GM12878 (cell line): Measurements from ENCODE around the gene EYA4. TPM values are rescaled to one million over a fixed set of nuclear protein-coding genes. Genes with fewer than 3 reads are reported as not detected.

Source experiments
- ATAC-seq: fragments of 200-7000 bp; cut with Tn5 transposase; 3 replicates; pipeline ENCODE4 v1.9.1; 2020; ENCODE audit warnings: mild to moderate bottlenecking, moderate library complexity
- BruUV-seq: library from RNA; stranded (reverse); fragments of 400-500 nt; replicated peaks from 2 replicates; lab custom pipeline; 2021; lab: Mats Ljungman, UMichigan
- CTCF ChIA-PET: fragments of 300-600 bp; sonication (Branson Sonifier 250); formaldehyde crosslinking; extraction: SDS; loops from one replicate; lab custom pipeline; 2021; ENCODE audit warnings: inconsistent platforms; lab: Yijun Ruan, JAX
- POLR2A ChIA-PET: fragments of 350-600 bp; formaldehyde crosslinking; extraction: SDS; loops from one replicate; lab custom pipeline; 2021; ENCODE audit warnings: inconsistent platforms; lab: Charles Lee
- RAD21 ChIA-PET: fragments of 300-600 bp; sonication (Branson Sonifier 250); formaldehyde crosslinking; loops from one replicate; lab custom pipeline; 2023; ENCODE audit warnings: antibody characterized with exemption; ENCODE audit not compliant: unreplicated experiment; lab: Charles Lee
- SMC1A ChIA-PET: fragments of 300-600 bp; sonication (Branson Sonifier 250); formaldehyde crosslinking; loops from one replicate; lab custom pipeline; 2023; ENCODE audit not compliant: unreplicated experiment, uncharacterized antibody; lab: Charles Lee
- DNase-seq: peaks from one replicate; pipeline ENCODE4 v3.0.0-alpha.2; 2011; ENCODE audit warnings: low read depth, low spot score
- FAIRE-seq: peaks from 3 replicates; lab custom pipeline; 2011; peaks lifted over from hg19 to GRCh38; lab: Jason Lieb, UNC
- H2AFZ ChIP-seq: 2 replicates; pipeline ENCODE4 v1.6.0; 2011; ENCODE audit warnings: low read depth, low read length, control low read depth; ENCODE audit not compliant: control insufficient read depth
- H3K27ac ChIP-seq: 2 replicates; pipeline ENCODE4 v1.5.1; 2011; ENCODE audit warnings: control low read depth; ENCODE audit not compliant: control insufficient read depth, insufficient read depth
- H3K27me3 ChIP-seq, 2 experiments: replicated peaks in 1 of 2; 2 replicates each; pipeline versions ENCODE4 v1.6.0 to v1.6.1; 2011; ENCODE audit warnings: low read length in 1 of 2; ENCODE audit not compliant: control insufficient read depth in 2 of 2, insufficient read depth in 2 of 2
- H3K36me3 ChIP-seq, 2 experiments: 2 replicates each; pipeline ENCODE4 v1.5.1; 2011; ENCODE audit warnings: low read length in 1 of 2; ENCODE audit not compliant: control insufficient read depth in 2 of 2, insufficient read depth in 2 of 2
- H3K4me1 ChIP-seq: 2 replicates; pipeline ENCODE4 v1.6.1; 2011; ENCODE audit warnings: mild to moderate bottlenecking, low read length, moderate library complexity, mixed read lengths; ENCODE audit not compliant: control insufficient read depth, insufficient read depth
- H3K4me2 ChIP-seq: 2 replicates; pipeline ENCODE4 v1.6.0; 2011; ENCODE audit warnings: control low read depth; ENCODE audit not compliant: control insufficient read depth, insufficient read depth
- H3K4me3 ChIP-seq: fragments of 200-600 bp; sonication (generic); 2 replicates; pipeline ENCODE4 v1.5.1; 2016
- H3K79me2 ChIP-seq: 2 replicates; pipeline ENCODE4 v1.6.0; 2011; ENCODE audit warnings: low read length; ENCODE audit not compliant: control insufficient read depth, insufficient read depth
- H3K9ac ChIP-seq: 2 replicates; pipeline ENCODE4 v1.8.0; 2011; ENCODE audit warnings: low read length, control low read depth, mixed read lengths; ENCODE audit not compliant: control insufficient read depth, insufficient read depth
- H3K9me3 ChIP-seq: replicated peaks from 3 replicates; pipeline ENCODE4 v1.5.1; 2011; ENCODE audit warnings: mild to moderate bottlenecking, low read length; ENCODE audit not compliant: control insufficient read depth, insufficient read depth
- H4K20me1 ChIP-seq: 2 replicates; pipeline ENCODE4 v1.6.0; 2011; ENCODE audit not compliant: control insufficient read depth, insufficient read depth
- BMI1 ChIP-seq: fragments of 450-650 bp; IDR thresholded peaks from 2 replicates; pipeline ENCODE4 v1.6.1; 2016; ENCODE audit warnings: mild to moderate bottlenecking, moderate library complexity, borderline replicate concordance
- CBX3 ChIP-seq: fragments of 200-600 bp; sonication (generic); IDR thresholded peaks from 2 replicates; pipeline ENCODE4 v1.6.1; 2016; ENCODE audit warnings: low read depth, borderline replicate concordance
- CTCF ChIP-seq, 3 experiments: IDR thresholded peaks in 2 of 3; conservative IDR thresholded peaks in 1 of 3; 2 replicates each; pipeline ENCODE4 v1.5.1; 2011; ENCODE audit warnings: low read depth in 3 of 3, low read length in 3 of 3, mild to moderate bottlenecking in 3 of 3, control low read depth in 2 of 3, moderate library complexity in 2 of 3, inconsistent platforms in 1 of 3, mixed read lengths in 1 of 3; ENCODE audit not compliant: control insufficient read depth in 2 of 3, insufficient read depth in 1 of 3; ENCODE audit errors: extremely low read depth in 1 of 3
- E4F1 ChIP-seq: fragments of 450-650 bp; IDR thresholded peaks from 2 replicates; pipeline ENCODE4 v1.6.1; 2018; ENCODE audit warnings: borderline replicate concordance, mild to moderate bottlenecking; ENCODE audit not compliant: partially characterized antibody
- IRF5 ChIP-seq: fragments of 450-650 bp; IDR thresholded peaks from 2 replicates; pipeline ENCODE4 v1.6.1; 2017; ENCODE audit warnings: borderline replicate concordance
- LARP7 ChIP-seq: fragments of 450-650 bp; IDR thresholded peaks from 2 replicates; pipeline ENCODE4 v1.6.1; 2017; ENCODE audit warnings: mild to moderate bottlenecking
- NBN ChIP-seq: fragments of 450-650 bp; IDR thresholded peaks from 2 replicates; pipeline ENCODE4 v1.6.1; 2016
- SMC3 ChIP-seq: IDR thresholded peaks from 2 replicates; pipeline ENCODE4 v1.6.1; 2011; ENCODE audit warnings: low read length, improper control_type of control experiment, borderline replicate concordance
- SREBF1 ChIP-seq: IDR thresholded peaks from 2 replicates; pipeline ENCODE4 v1.6.1; 2012; ENCODE audit warnings: mild to moderate bottlenecking, low read length
- WGBS: methylation state at CpG from one replicate; pipeline ENCODE4 v1.1.6; 2016; ENCODE audit warnings: low lambda C conversion rate; ENCODE audit not compliant: insufficient replicate concordance, insufficient coverage; ENCODE audit errors: missing lambda C conversion rate; 5-methylcytosine and 5-hydroxymethylcytosine counted together
- in situ Hi-C: fragments of 300-500 bp; cut with MboI; formaldehyde crosslinking; loops from 9 replicates; pipeline ENCODE4 v1.14.3; 2018; ENCODE audit warnings: mixed read lengths
- intact Hi-C: fragments of 100-400 bp; cut with micrococcal nuclease; formaldehyde crosslinking; loops from one replicate; pipeline ENCODE4 v1.14.2; 2022; ENCODE audit not compliant: unreplicated experiment
- polyA plus RNA-seq, 11 experiments: library from polyadenylated mRNA; depleted of rRNA in 4 of 11; unstranded in 6 of 11; stranded (reverse) in 5 of 11; fragments of >200 nt; fragmentation: Nextera tagmentation in 4 of 11; fragmentation: Illumina TruSeq in 1 of 11; extraction: Ambion mirVana in 4 of 11; extraction: Trizol in 1 of 11; gene quantifications; 1 replicate in 1 of 11; 2 replicates in 10 of 11; pipeline versions ENCODE4 v1.2.1 to v1.2.3, GENCODE V29; 2011 to 2016; ENCODE audit warnings: inconsistent platforms in 2 of 11, missing spikeins in 2 of 11, low read depth in 1 of 11
- total RNA-seq, 4 experiments: library from RNA; depleted of rRNA in 3 of 4; stranded (reverse); fragments of >200 nt in 3 of 4; fragmentation: Illumina TruSeq in 1 of 4; extraction: Trizol in 1 of 4; gene quantifications; 2 replicates each; pipeline versions ENCODE4 v1.2.1 to v1.2.3, GENCODE V29; 2013 to 2021
- TF ChIP-seq, protein P1 (sequence below): fragments of 150-350 bp; IDR thresholded peaks from 2 replicates; pipeline ENCODE4 v1.6.1; 2016; ENCODE audit warnings: low read depth, low read length

EYA4 gene
- total and polyA plus RNA-seq, 10 of the 15 experiments (the other 5 are each of a cell fraction or from before 2014, with no cell fraction given), result 0.02 TPM; not detected in 9

GRCh38 chr6:133257545-133258105 lies 16.5 kb downstream of the EYA4 start:
- ATAC-seq, result no peak
- WGBS, result 1% methylated on average over 5 of the region's 5 CpGs
- ChIA-PET RAD21 (no interaction called here), SMC1A (no interaction called here), CTCF (no interaction called here), POLR2A (interaction anchor here (0.7 kb wide), 1 partner anchor 663 kb away, joined by 3 read pairs; no protein-coding TSS in a partner anchor)
- no peak overlapping the region for H2AFZ ChIP-seq
- H3K27ac ChIP-seq, result no peak overlapping the region
- no peaks in the 10 kb centered on the region for H3K27me3 ChIP-seq
- H3K4me2 ChIP-seq, result no peak overlapping the region
- intact Hi-C loops, result no loop called here
- H3K9ac ChIP-seq, result no peak overlapping the region
- in situ Hi-C loops, result no loop called here
- H3K36me3 ChIP-seq, result no peaks in the 10 kb centered on the region
- BruUV-seq, result no TSS peak
- H3K9me3 ChIP-seq, result no peaks in the 10 kb centered on the region
- H3K79me2 ChIP-seq, result no peaks in the 10 kb centered on the region
- FAIRE-seq, result no peak
- no peak overlapping the region for H3K4me3 ChIP-seq
- DNase-seq, result no peak
- no peaks in the 10 kb centered on the region for H3K4me1 ChIP-seq
- no peaks in the 10 kb centered on the region for H4K20me1 ChIP-seq
- TF ChIP-seq BMI1 (no peak), SMC3 (no peak), SREBF1 (no peak), LARP7 (no peak), E4F1 (no peak), CBX3 (no peak), CTCF (IDR thresholded peaks at IDR 0.05 in 2 of 3, conservative IDR thresholded peaks at IDR 0.05 in 1 of 3; ENCODE audit: control insufficient read depth in 2 of 3, extremely low read depth in 1 of 3, insufficient read depth in 1 of 3, low read depth in 3 of 3, low read length in 3 of 3) (no peak), IRF5 (no peak), NBN (no peak)
- TF ChIP-seq, protein P1, sequence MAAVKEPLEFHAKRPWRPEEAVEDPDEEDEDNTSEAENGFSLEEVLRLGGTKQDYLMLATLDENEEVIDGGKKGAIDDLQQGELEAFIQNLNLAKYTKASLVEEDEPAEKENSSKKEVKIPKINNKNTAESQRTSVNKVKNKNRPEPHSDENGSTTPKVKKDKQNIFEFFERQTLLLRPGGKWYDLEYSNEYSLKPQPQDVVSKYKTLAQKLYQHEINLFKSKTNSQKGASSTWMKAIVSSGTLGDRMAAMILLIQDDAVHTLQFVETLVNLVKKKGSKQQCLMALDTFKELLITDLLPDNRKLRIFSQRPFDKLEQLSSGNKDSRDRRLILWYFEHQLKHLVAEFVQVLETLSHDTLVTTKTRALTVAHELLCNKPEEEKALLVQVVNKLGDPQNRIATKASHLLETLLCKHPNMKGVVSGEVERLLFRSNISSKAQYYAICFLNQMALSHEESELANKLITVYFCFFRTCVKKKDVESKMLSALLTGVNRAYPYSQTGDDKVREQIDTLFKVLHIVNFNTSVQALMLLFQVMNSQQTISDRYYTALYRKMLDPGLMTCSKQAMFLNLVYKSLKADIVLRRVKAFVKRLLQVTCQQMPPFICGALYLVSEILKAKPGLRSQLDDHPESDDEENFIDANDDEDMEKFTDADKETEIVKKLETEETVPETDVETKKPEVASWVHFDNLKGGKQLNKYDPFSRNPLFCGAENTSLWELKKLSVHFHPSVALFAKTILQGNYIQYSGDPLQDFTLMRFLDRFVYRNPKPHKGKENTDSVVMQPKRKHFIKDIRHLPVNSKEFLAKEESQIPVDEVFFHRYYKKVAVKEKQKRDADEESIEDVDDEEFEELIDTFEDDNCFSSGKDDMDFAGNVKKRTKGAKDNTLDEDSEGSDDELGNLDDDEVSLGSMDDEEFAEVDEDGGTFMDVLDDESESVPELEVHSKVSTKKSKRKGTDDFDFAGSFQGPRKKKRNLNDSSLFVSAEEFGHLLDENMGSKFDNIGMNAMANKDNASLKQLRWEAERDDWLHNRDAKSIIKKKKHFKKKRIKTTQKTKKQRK, result no peak
